Endothelial cell of umbilical vein (primary cell): ENCODE measurements around the gene ZNF488. TPM values are rescaled to one million over a fixed set of nuclear protein-coding genes. Genes with fewer than 3 reads are reported as not detected.

Source experiments
- BruUV-seq: library from RNA; stranded (reverse); fragments of 400-500 nt; replicated peaks from 2 replicates; lab custom pipeline; 2021; lab: Mats Ljungman, UMichigan
- CTCF ChIA-PET: fragments of 300-600, 350-600 bp; sonication (Branson Sonifier 250); formaldehyde crosslinking; loops from one replicate; lab custom pipeline; 2021; ENCODE audit warnings: antibody characterized with exemption, inconsistent platforms; lab: Charles Lee
- POLR2A ChIA-PET: fragments of 300-600, 350-600 bp; sonication (Branson Sonifier 250); formaldehyde crosslinking; loops from one replicate; lab custom pipeline; 2021; ENCODE audit warnings: antibody characterized with exemption, inconsistent platforms; lab: Charles Lee
- DNase-seq: peaks from one replicate; pipeline ENCODE4 v3.0.0-alpha.2; 2011; ENCODE audit warnings: low read depth, low spot score
- FAIRE-seq: peaks from 2 replicates; lab custom pipeline; 2011; peaks lifted over from hg19 to GRCh38; lab: Jason Lieb, UNC
- H2AFZ ChIP-seq: 2 replicates; pipeline ENCODE4 v1.6.0; 2012; ENCODE audit warnings: low read depth, low read length, control low read depth, inconsistent platforms
- H3K27ac ChIP-seq: 2 replicates; pipeline ENCODE4 v1.5.1; 2011; ENCODE audit warnings: low read depth, mild to moderate bottlenecking, control low read depth, low read length, moderate library complexity; ENCODE audit not compliant: insufficient read depth
- H3K27me3 ChIP-seq, 2 experiments: 2 replicates each; pipeline versions ENCODE4 v1.6.0 to v1.6.1; 2011; ENCODE audit warnings: low read length in 2 of 2, mixed read lengths in 1 of 2; ENCODE audit not compliant: control insufficient read depth in 2 of 2, insufficient read depth in 2 of 2
- H3K36me3 ChIP-seq, 2 experiments: 2 replicates in 1 of 2; 3 replicates in 1 of 2; pipeline ENCODE4 v1.5.1; 2011; ENCODE audit warnings: low read length in 2 of 2, mild to moderate bottlenecking in 1 of 2, moderate library complexity in 1 of 2; ENCODE audit not compliant: control insufficient read depth in 2 of 2, insufficient read depth in 2 of 2; ENCODE audit errors: extremely low read depth in 1 of 2
- H3K4me1 ChIP-seq: 3 replicates; pipeline ENCODE4 v1.5.1; 2011; ENCODE audit warnings: mild to moderate bottlenecking, low read length; ENCODE audit not compliant: control insufficient read depth, insufficient read depth; ENCODE audit errors: extremely low read depth
- H3K4me2 ChIP-seq: 2 replicates; pipeline ENCODE4 v1.6.1; 2011; ENCODE audit warnings: low read length, control low read depth, mixed read lengths; ENCODE audit not compliant: insufficient read depth
- H3K4me3 ChIP-seq, 3 experiments: fragments of 200-600 bp in 1 of 3; sonication (generic), shearing (Covaris generic) in 1 of 3; replicated peaks in 1 of 3; 2 replicates each; pipeline ENCODE4 v1.5.1; 2011 to 2016; ENCODE audit warnings: control low read depth in 3 of 3, low read length in 3 of 3, mild to moderate bottlenecking in 2 of 3, inconsistent platforms in 1 of 3, low read depth in 1 of 3, moderate library complexity in 1 of 3; ENCODE audit not compliant: insufficient read depth in 1 of 3
- H3K79me2 ChIP-seq: 2 replicates; pipeline ENCODE4 v1.6.0; 2012; ENCODE audit warnings: low read length, inconsistent platforms; ENCODE audit not compliant: control insufficient read depth, insufficient read depth
- H3K9ac ChIP-seq: replicated peaks from 2 replicates; pipeline ENCODE3; 2011; ENCODE audit warnings: low read length, control low read depth; ENCODE audit not compliant: insufficient read depth; ENCODE audit errors: extremely low read depth
- H3K9me1 ChIP-seq: replicated peaks from 3 replicates; pipeline ENCODE4 v1.6.0; 2011; ENCODE audit warnings: mild to moderate bottlenecking, low read length; ENCODE audit not compliant: control insufficient read depth, insufficient read depth; ENCODE audit errors: extremely low read depth
- H3K9me3 ChIP-seq: replicated peaks from 2 replicates; pipeline ENCODE4 v1.5.1; 2012; ENCODE audit warnings: low read length, inconsistent platforms; ENCODE audit not compliant: control insufficient read depth, insufficient read depth
- H4K20me1 ChIP-seq: replicated peaks from 2 replicates; pipeline ENCODE3; 2011; ENCODE audit warnings: mild to moderate bottlenecking, low read length; ENCODE audit not compliant: control insufficient read depth, insufficient read depth; ENCODE audit errors: extremely low read depth
- CTCF ChIP-seq, 2 donors: IDR thresholded peaks; 1 replicate in 1 of 2; 2 replicates in 1 of 2; pipeline ENCODE4 v1.5.1; 2011; ENCODE audit warnings: low read length in 2 of 2, mild to moderate bottlenecking in 2 of 2, moderate library complexity in 2 of 2, control low read depth in 1 of 2, inconsistent platforms in 1 of 2, low read depth in 1 of 2; ENCODE audit not compliant: insufficient read depth in 1 of 2; ENCODE audit errors: extremely low read depth in 1 of 2
- EZH2 ChIP-seq: IDR thresholded peaks from 2 replicates; pipeline ENCODE4 v1.6.1; 2012; ENCODE audit warnings: borderline replicate concordance, low read depth, mild to moderate bottlenecking, moderate library complexity, low read length, inconsistent platforms; ENCODE audit not compliant: severe bottlenecking
- FOS ChIP-seq: IDR thresholded peaks from 2 replicates; pipeline ENCODE4 v1.6.1; 2011; ENCODE audit warnings: mild to moderate bottlenecking, low read length, moderate library complexity, borderline replicate concordance; ENCODE audit not compliant: insufficient read depth
- GATA2 ChIP-seq: IDR thresholded peaks from 2 replicates; pipeline ENCODE4 v1.7.0; 2011; ENCODE audit warnings: low read depth, mild to moderate bottlenecking, moderate library complexity, mixed read lengths, low read length; ENCODE audit not compliant: insufficient read length, insufficient read depth
- JUN ChIP-seq: IDR thresholded peaks from 2 replicates; pipeline ENCODE4 v1.6.1; 2011; ENCODE audit warnings: borderline replicate concordance, low read depth; ENCODE audit not compliant: insufficient read length, insufficient read depth
- MAX ChIP-seq: IDR thresholded peaks from 2 replicates; pipeline ENCODE4 v1.6.1; 2011; ENCODE audit not compliant: insufficient read depth, insufficient read length
- MYC ChIP-seq: IDR thresholded peaks from one replicate; pipeline ENCODE4 v1.6.1; 2011; ENCODE audit warnings: mild to moderate bottlenecking, low read depth, low read length
- POLR2A ChIP-seq: IDR thresholded peaks from 2 replicates; pipeline ENCODE4 v1.6.1; 2012; ENCODE audit warnings: low read depth, mild to moderate bottlenecking, control low read depth, low read length
- POLR2AphosphoS5 ChIP-seq: IDR thresholded peaks from 2 replicates; pipeline ENCODE4 v1.6.1; 2012; ENCODE audit warnings: low read depth, mild to moderate bottlenecking, control low read depth, low read length, moderate library complexity; ENCODE audit not compliant: insufficient read depth
- dilution Hi-C: fragments of 300-500 bp; cut with MboI; formaldehyde crosslinking; loops from one replicate; pipeline ENCODE4 v1.15.0; 2019; ENCODE audit warnings: low sequenced_read_pairs; ENCODE audit not compliant: extremely low pct_ligation_motif_present
- intact Hi-C: fragments of 100-400 bp; cut with micrococcal nuclease; formaldehyde crosslinking; loops from one replicate; pipeline ENCODE4 v1.10.0; 2022
- polyA plus RNA-seq, 4 experiments: library from polyadenylated mRNA; depleted of rRNA in 3 of 4; stranded (reverse) in 3 of 4; unstranded in 1 of 4; fragments of >200 nt; gene quantifications; 2 replicates each; pipeline versions ENCODE4 v1.2.1 to v1.2.3, GENCODE V29; 2011 to 2012; ENCODE audit warnings: missing spikeins in 1 of 4
- total RNA-seq: library from RNA; stranded (reverse); gene quantifications from 2 replicates; pipeline ENCODE4 v1.2.3, GENCODE V29; 2021

ZNF488 gene
- total and polyA plus RNA-seq, 2 donors (not counting 3 experiments of a cell fraction or from before 2014, with no cell fraction given), result 0.21 to 0.38 TPM

- Histone ChIP-seq H3K9me3 (no peaks in the 10 kb centered on the region), H4K20me1 (no peaks in the 10 kb centered on the region), H3K4me1 (peaks cover 18% of the 10 kb centered on the region), H2AFZ (no peak overlapping the region), H3K9me1 (no peaks in the 10 kb centered on the region), H3K9ac (no peak overlapping the region), H3K4me2 (no peak overlapping the region), H3K79me2 (no peaks in the 10 kb centered on the region), H3K27me3 (no peaks in the 10 kb centered on the region), H3K36me3 (no peaks in the 10 kb centered on the region), H3K27ac (no peak overlapping the region), H3K4me3 (no peak overlapping the region)
- ChIA-PET CTCF (no interaction called here), POLR2A (no interaction called here)
- TF ChIP-seq MYC (no peak), POLR2A (no peak), MAX (no peak), POLR2AphosphoS5 (no peak), FOS (no peak), EZH2 (no peak), CTCF (IDR thresholded peaks at IDR 0.05; ENCODE audit: extremely low read depth in 1 of 2, insufficient read depth in 1 of 2, low read depth in 1 of 2, low read length in 2 of 2) (no peak), GATA2 (no peak), JUN (no peak)
- BruUV-seq, result no TSS peak
- DNase-seq, result no peak
- dilution Hi-C loops, result no loop called here
- intact Hi-C loops, result no loop called here
- FAIRE-seq, result no peak
Observed at GRCh38 chr10:47404937-47405336, 20.8 kb upstream of the ZNF488 start.
